ENCODE measurements around the gene LGALS14. TPM values are rescaled to one million over a fixed set of nuclear protein-coding genes. Genes with fewer than 3 reads are reported as not detected.

Gene LGALS14
- total RNA-seq, 2 experiments from 2014 or later: 1.8 TPM; not detected in 1

DNA sequence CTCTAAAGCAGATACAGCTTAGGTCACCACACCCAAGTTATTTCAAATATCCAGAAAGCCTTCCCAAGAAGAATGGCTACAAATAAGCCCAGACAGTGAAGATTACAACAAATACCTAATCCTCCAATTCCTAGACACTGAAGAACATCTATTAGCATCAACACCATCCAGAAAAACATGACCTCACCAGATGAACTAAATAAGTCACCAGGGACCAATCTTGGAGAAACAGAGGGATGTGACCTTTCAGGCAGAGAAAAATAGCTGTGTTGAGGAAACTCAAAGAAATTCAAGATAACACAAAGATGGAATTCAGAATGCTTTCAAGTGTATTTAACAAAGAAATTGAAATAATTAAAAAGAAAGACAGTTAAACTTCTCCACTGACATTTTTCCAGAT lies 48.5 kb downstream of the LGALS14 start:
- no peak for DNase-seq
- POLR2A ChIA-PET: no interaction called here
- intact Hi-C loops (cut with micrococcal nuclease): no loop called here
- Mint-ChIP-seq H3K9me3 (no peaks in the 10 kb centered on the region), H3K4me3 (no peak overlapping the region), H3K27me3 (peaks cover 22% of the 10 kb centered on the region), H3K36me3 (ENCODE audit: low read depth) (no peaks in the 10 kb centered on the region), H3K4me1 (ENCODE audit: low read depth) (no peaks in the 10 kb centered on the region), H3K27ac (no peak overlapping the region)
- CTCF ChIA-PET: interaction anchor here (0.6 to 1.7 kb wide), 3 partner anchors 34 to 201 kb away, joined by 3 to 6 read pairs (median 4); no protein-coding TSS in a partner anchor
- ATAC-seq: no peak
- TF ChIP-seq, protein P1, sequence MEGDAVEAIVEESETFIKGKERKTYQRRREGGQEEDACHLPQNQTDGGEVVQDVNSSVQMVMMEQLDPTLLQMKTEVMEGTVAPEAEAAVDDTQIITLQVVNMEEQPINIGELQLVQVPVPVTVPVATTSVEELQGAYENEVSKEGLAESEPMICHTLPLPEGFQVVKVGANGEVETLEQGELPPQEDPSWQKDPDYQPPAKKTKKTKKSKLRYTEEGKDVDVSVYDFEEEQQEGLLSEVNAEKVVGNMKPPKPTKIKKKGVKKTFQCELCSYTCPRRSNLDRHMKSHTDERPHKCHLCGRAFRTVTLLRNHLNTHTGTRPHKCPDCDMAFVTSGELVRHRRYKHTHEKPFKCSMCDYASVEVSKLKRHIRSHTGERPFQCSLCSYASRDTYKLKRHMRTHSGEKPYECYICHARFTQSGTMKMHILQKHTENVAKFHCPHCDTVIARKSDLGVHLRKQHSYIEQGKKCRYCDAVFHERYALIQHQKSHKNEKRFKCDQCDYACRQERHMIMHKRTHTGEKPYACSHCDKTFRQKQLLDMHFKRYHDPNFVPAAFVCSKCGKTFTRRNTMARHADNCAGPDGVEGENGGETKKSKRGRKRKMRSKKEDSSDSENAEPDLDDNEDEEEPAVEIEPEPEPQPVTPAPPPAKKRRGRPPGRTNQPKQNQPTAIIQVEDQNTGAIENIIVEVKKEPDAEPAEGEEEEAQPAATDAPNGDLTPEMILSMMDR (IDR thresholded peaks at IDR 0.05): no peak

DNA sequence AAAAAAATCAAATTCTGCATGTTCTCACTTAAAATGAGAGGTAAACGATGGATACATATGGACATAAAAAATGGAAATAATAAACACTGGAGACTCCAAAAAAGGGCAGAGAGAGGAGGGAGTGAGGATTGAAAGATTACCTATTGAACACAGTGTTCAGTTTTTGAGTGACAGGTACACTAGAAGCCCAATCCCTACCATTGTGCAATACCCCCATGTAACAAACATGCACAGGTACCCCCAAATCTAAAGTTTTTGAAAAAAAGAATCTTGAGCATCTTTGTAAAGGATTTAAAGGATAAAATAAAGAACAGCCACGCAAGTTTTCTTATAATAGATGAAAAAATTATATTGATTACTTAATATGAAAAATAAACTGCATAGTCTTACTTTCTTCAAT lies 50.3 kb downstream of the LGALS14 start:
- ChIA-PET POLR2A (no interaction called here), CTCF (no interaction called here)
- TF ChIP-seq, protein P1 (IDR thresholded peaks at IDR 0.05): no peak
- Mint-ChIP-seq H3K9me3 (no peaks in the 10 kb centered on the region), H3K36me3 (ENCODE audit: low read depth) (no peaks in the 10 kb centered on the region), H3K4me3 (no peak overlapping the region), H3K4me1 (ENCODE audit: low read depth) (no peaks in the 10 kb centered on the region), H3K27ac (no peak overlapping the region), H3K27me3 (peaks cover 26% of the 10 kb centered on the region)
- intact Hi-C loops (cut with micrococcal nuclease): no loop called here
- ATAC-seq (no peak), DNase-seq (no peak)

DNA sequence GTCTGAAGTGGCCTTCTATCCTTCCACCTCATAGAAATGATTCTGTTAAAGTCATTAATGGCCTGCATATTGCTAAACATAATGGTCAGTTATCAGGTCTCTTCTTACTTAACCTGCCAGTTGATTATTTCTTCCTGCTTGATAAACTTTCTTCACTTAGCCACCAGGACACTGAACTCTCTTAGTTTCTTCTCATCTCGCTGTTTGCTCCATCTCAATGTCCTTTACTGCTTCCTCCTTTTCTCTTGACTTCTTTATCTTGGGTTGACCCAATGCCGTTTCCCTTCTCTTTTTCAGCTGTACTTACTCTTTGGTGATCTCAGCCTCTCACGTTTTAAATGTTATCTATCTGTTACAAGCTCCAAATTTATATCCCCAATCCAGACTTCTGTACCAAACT lies 50.7 kb downstream of the LGALS14 start:
- TF ChIP-seq, protein P1 (IDR thresholded peaks at IDR 0.05): no peak
- intact Hi-C loops (cut with micrococcal nuclease): no loop called here
- Mint-ChIP-seq H3K4me1 (ENCODE audit: low read depth) (no peaks in the 10 kb centered on the region), H3K27me3 (peaks cover 25% of the 10 kb centered on the region), H3K4me3 (no peak overlapping the region), H3K27ac (no peak overlapping the region), H3K9me3 (no peaks in the 10 kb centered on the region), H3K36me3 (ENCODE audit: low read depth) (no peaks in the 10 kb centered on the region)
- DNase-seq: no peak
- POLR2A ChIA-PET: interaction anchor here (1.1 kb wide), 1 partner anchor 48 kb away, joined by 3 read pairs; no protein-coding TSS in a partner anchor
- ATAC-seq: no peak
- CTCF ChIA-PET: interaction anchor here (0.8 to 1.2 kb wide), 2 partner anchors 10 to 12 kb away, joined by 3 to 5 read pairs; no protein-coding TSS in a partner anchor

Other genes starting within 250 kb of the LGALS14 start
- 100 to 1,000 TPM; 108 to 114 TPM for gene TIMM50, start 223.6 kb upstream of the LGALS14 start, total RNA-seq
- gene DLL3, start 205.5 kb upstream of the LGALS14 start, total RNA-seq: 1 to 10 TPM; 1.3 to 1.6 TPM
- gene SELENOV, start 189.3 kb upstream of the LGALS14 start, total RNA-seq: not detected
- gene EID2B, start 171.6 kb upstream of the LGALS14 start, total RNA-seq: 1 to 10 TPM; 3.0 TPM
- gene EID2, start 164.3 kb upstream of the LGALS14 start, total RNA-seq: 10 to 100 TPM; 11.1 to 11.7 TPM
- not detected for gene LGALS13, start 102.0 kb upstream of the LGALS14 start, total RNA-seq
- gene LGALS16, start 48.6 kb upstream of the LGALS14 start, total RNA-seq: not detected
- not detected for gene CLC, start 33.5 kb downstream of the LGALS14 start, total RNA-seq
- not detected for gene LEUTX, start 74.4 kb downstream of the LGALS14 start, total RNA-seq
- 1 to 10 TPM; 5.4 to 7.0 TPM for gene DYRK1B, start 129.7 kb downstream of the LGALS14 start, total RNA-seq
- gene FBL, start 141.9 kb downstream of the LGALS14 start, total RNA-seq: 100 to 1,000 TPM; 901 to 905 TPM
- gene FCGBP, start 230.2 kb downstream of the LGALS14 start, total RNA-seq: 1 to 10 TPM; 4.8 to 6.9 TPM

All from activated CD8-positive, alpha-beta T cell treated with anti-CD3 and anti-CD28 coated beads for 36 hours (primary cell).